ENCODE results near the gene SLC51B. TPM values are rescaled to one million over a fixed set of nuclear protein-coding genes. Genes with fewer than 3 reads are reported as not detected.

The SLC51B gene
- total and polyA plus RNA-seq, 9 of the 15 experiments (the other 6 are each of a cell fraction or from before 2014, with no cell fraction given): not detected

DNA sequence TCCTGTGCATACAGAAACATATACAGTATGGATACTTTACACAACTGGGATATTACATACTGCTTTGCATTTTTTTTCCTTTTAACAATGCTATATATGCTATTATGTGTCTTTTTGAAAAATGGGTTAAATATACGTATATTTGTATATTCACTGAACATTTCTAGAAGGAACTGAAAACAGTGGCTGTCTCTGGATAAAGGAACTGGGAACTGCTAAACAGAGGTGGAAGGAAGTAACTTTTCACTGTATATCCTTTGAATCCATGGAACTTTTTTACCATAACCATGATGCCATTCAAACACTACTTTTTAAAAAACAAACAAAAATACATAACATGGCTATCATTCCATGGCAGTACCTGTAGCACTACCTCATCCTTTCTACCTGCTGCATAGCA, 17.6 kb upstream of the SLC51B start:
- in situ Hi-C loops (cut with MboI): no loop called here

More for the DNA sequence above, 17.6 kb upstream of the SLC51B start:
- intact Hi-C loops (cut with micrococcal nuclease): no loop called here
- BruUV-seq (replicated peaks): no TSS peak
- whole genome bisulfite sequencing (ENCODE audit: insufficient coverage, low coverage, missing lambda C conversion rate): 88% methylated on average over 1 of the region's 1 CpG
- ChIA-PET POLR2A (no interaction called here), CTCF (ENCODE audit: low intra/inter-chr PET ratio) (no interaction called here)
- Histone ChIP-seq H3K4me1 (replicated peaks in 1 of 2; ENCODE audit: control insufficient read depth in 2 of 2, insufficient read depth in 2 of 2, low read length in 2 of 2) (peaks cover 5 to 13% of the 10 kb centered on the region in 2 experiments; a peak in 4 of 5 replicates), H3K9ac (ENCODE audit: insufficient read depth in 1 of 2, low read depth in 2 of 2, low read length in 2 of 2) (no peak overlapping the region), H3K79me2 (ENCODE audit: control insufficient read depth, insufficient read depth, low read length) (peaks cover 19% of the 10 kb centered on the region), H3K27ac (ENCODE audit: extremely low read depth, low read depth, low read length) (no peak overlapping the region), H3K4me2 (ENCODE audit: insufficient read depth, low read length) (no peak overlapping the region), H2AFZ (ENCODE audit: low read depth, low read length) (no peak overlapping the region), H3K36me3 (ENCODE audit: control insufficient read depth, insufficient read depth, low read length) (peaks cover 28% of the 10 kb centered on the region), H3K9me1 (ENCODE audit: control insufficient read depth, insufficient read depth, low read length) (no peaks in the 10 kb centered on the region), H4K20me1 (replicated peaks; ENCODE audit: control insufficient read depth, insufficient read depth, low read length) (no peaks in the 10 kb centered on the region), H3K4me3 (no peak overlapping the region), H3K27me3 (ENCODE audit: control insufficient read depth in 2 of 2, insufficient read depth in 2 of 2, low read length in 2 of 2) (no peaks in the 10 kb centered on the region), H3K9me3 (replicated peaks; ENCODE audit: control insufficient read depth, insufficient read depth, low read depth, low read length) (no peaks in the 10 kb centered on the region)
- FAIRE-seq (no peak), ATAC-seq (no peak), DNase-seq (ENCODE audit: extremely low read depth in 1 of 4, low spot score in 3 of 4) (no peak)
- TF ChIP-seq ARID2 (IDR thresholded peaks at IDR 0.05) (no peak), ILF3 (IDR thresholded peaks at IDR 0.05; ENCODE audit: borderline replicate concordance) (no peak), CHD2 (IDR thresholded peaks at IDR 0.05; ENCODE audit: low read depth, low read length) (no peak), KAT7 (CRISPR knock-in tag; IDR thresholded peaks at IDR 0.05; ENCODE audit: borderline replicate concordance) (no peak), CBX2 (IDR thresholded peaks at IDR 0.05; ENCODE audit: insufficient read depth, low read length, poor library complexity, severe bottlenecking) (no peak), ZNF589 (CRISPR knock-in tag; IDR thresholded peaks at IDR 0.05; ENCODE audit: low read depth) (no peak), HDAC2 (IDR thresholded peaks at IDR 0.05) (no peak), TGIF2 (CRISPR knock-in tag; IDR thresholded peaks at IDR 0.05) (no peak), ZNF134 (CRISPR knock-in tag; conservative IDR thresholded peaks at IDR 0.05) (no peak)
- TF ChIP-seq, protein P1, sequence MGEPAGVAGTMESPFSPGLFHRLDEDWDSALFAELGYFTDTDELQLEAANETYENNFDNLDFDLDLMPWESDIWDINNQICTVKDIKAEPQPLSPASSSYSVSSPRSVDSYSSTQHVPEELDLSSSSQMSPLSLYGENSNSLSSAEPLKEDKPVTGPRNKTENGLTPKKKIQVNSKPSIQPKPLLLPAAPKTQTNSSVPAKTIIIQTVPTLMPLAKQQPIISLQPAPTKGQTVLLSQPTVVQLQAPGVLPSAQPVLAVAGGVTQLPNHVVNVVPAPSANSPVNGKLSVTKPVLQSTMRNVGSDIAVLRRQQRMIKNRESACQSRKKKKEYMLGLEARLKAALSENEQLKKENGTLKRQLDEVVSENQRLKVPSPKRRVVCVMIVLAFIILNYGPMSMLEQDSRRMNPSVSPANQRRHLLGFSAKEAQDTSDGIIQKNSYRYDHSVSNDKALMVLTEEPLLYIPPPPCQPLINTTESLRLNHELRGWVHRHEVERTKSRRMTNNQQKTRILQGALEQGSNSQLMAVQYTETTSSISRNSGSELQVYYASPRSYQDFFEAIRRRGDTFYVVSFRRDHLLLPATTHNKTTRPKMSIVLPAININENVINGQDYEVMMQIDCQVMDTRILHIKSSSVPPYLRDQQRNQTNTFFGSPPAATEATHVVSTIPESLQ (CRISPR knock-in tag; IDR thresholded peaks at IDR 0.05): no peak
